H9 (cell line): ENCODE results near the gene PAAF1. TPM values are rescaled to one million over a fixed set of nuclear protein-coding genes. Genes with fewer than 3 reads are reported as not detected.

ENCODE experiments used
- DNase-seq: peaks from one replicate; pipeline ENCODE4 v3.0.0-alpha.2; 2017
- H2AFZ ChIP-seq: one replicate; pipeline ENCODE4 v1.6.1; 2013; ENCODE audit warnings: mild to moderate bottlenecking, low read length, control low read depth, moderate library complexity
- H2AK5ac ChIP-seq: 2 replicates; pipeline ENCODE4 v1.6.1; 2013; ENCODE audit warnings: low read length, control low read depth, mixed read lengths; ENCODE audit not compliant: insufficient read length
- H2BK120ac ChIP-seq: one replicate; pipeline ENCODE4 v1.6.1; 2013; ENCODE audit warnings: low read depth, mild to moderate bottlenecking, low read length, control low read depth, inconsistent platforms; ENCODE audit not compliant: poor library complexity, severe bottlenecking
- H2BK12ac ChIP-seq: 2 replicates; pipeline ENCODE4 v1.6.1; 2013; ENCODE audit warnings: low read length, control low read depth, mixed read lengths, low read depth; ENCODE audit not compliant: insufficient read length
- H2BK15ac ChIP-seq: 2 replicates; pipeline ENCODE4 v1.6.1; 2013; ENCODE audit warnings: low read depth, low read length, control low read depth
- H2BK20ac ChIP-seq: one replicate; pipeline ENCODE4 v1.6.1; 2013; ENCODE audit warnings: low read depth, mild to moderate bottlenecking, low read length, control low read depth, inconsistent platforms; ENCODE audit not compliant: poor library complexity, severe bottlenecking
- H2BK5ac ChIP-seq: 2 replicates; pipeline ENCODE4 v1.6.1; 2013; ENCODE audit warnings: low read length, control low read depth, mixed read lengths; ENCODE audit not compliant: insufficient read length
- H3K14ac ChIP-seq: 2 replicates; pipeline ENCODE4 v1.6.1; 2013; ENCODE audit warnings: low read length, control low read depth; ENCODE audit not compliant: insufficient read depth
- H3K18ac ChIP-seq: 2 replicates; pipeline ENCODE4 v1.6.1; 2013; ENCODE audit warnings: low read depth, mild to moderate bottlenecking, mixed read lengths, low read length, control low read depth; ENCODE audit not compliant: insufficient read length
- H3K23ac ChIP-seq: 2 replicates; pipeline ENCODE4 v1.6.1; 2013; ENCODE audit warnings: low read length, control low read depth, mixed read lengths, low read depth; ENCODE audit not compliant: insufficient read length
- H3K23me2 ChIP-seq: 2 replicates; pipeline ENCODE4 v1.6.1; 2013; ENCODE audit warnings: low read depth, mild to moderate bottlenecking, mixed read lengths, low read length, control low read depth; ENCODE audit not compliant: insufficient read length, poor library complexity, severe bottlenecking
- H3K27ac ChIP-seq: 2 replicates; pipeline ENCODE4 v1.5.1; 2013; ENCODE audit warnings: low read length, control low read depth, mixed read lengths, low read depth; ENCODE audit not compliant: insufficient read length
- H3K27me3 ChIP-seq: 2 replicates; pipeline ENCODE4 v1.6.1; 2013; ENCODE audit warnings: low read length, control low read depth, inconsistent platforms; ENCODE audit not compliant: insufficient read depth
- H3K4ac ChIP-seq: 2 replicates; pipeline ENCODE4 v1.6.1; 2013; ENCODE audit warnings: low read depth, mild to moderate bottlenecking, control low read depth, inconsistent platforms, low read length, moderate library complexity
- H3K4me1 ChIP-seq: 2 replicates; pipeline ENCODE4 v1.6.1; 2013; ENCODE audit warnings: low read length, control low read depth, inconsistent platforms; ENCODE audit not compliant: insufficient read depth
- H3K4me2 ChIP-seq: 2 replicates; pipeline ENCODE4 v1.6.1; 2013; ENCODE audit warnings: low read length, control low read depth, mixed read lengths; ENCODE audit not compliant: insufficient read length, insufficient read depth
- H3K56ac ChIP-seq: 2 replicates; pipeline ENCODE4 v1.6.1; 2013; ENCODE audit warnings: low read depth, mild to moderate bottlenecking, mixed read lengths, low read length, control low read depth; ENCODE audit not compliant: insufficient read length
- H3K79me1 ChIP-seq: 2 replicates; pipeline ENCODE4 v1.6.1; 2013; ENCODE audit warnings: low read depth, mild to moderate bottlenecking, moderate library complexity, low read length, control low read depth, inconsistent platforms; ENCODE audit not compliant: insufficient read depth, poor library complexity, severe bottlenecking
- H3K79me2 ChIP-seq: 2 replicates; pipeline ENCODE4 v1.6.1; 2013; ENCODE audit warnings: low read length, control low read depth, inconsistent platforms; ENCODE audit not compliant: insufficient read depth
- H3K9ac ChIP-seq: 2 replicates; pipeline ENCODE4 v1.6.1; 2013; ENCODE audit warnings: low read length, control low read depth, mixed read lengths; ENCODE audit not compliant: insufficient read length; ENCODE audit errors: extremely low read depth
- H3K9me3 ChIP-seq: one replicate; pipeline ENCODE4 v1.6.1; 2013; ENCODE audit warnings: low read depth, low read length, inconsistent platforms; ENCODE audit not compliant: control insufficient read depth
- H3T11ph ChIP-seq: one replicate; pipeline ENCODE4 v1.6.1; 2013; ENCODE audit warnings: mild to moderate bottlenecking, low read length, control low read depth, inconsistent platforms
- H4K20me1 ChIP-seq: one replicate; pipeline ENCODE4 v1.6.1; 2013; ENCODE audit not compliant: control insufficient read depth, insufficient read length, insufficient read depth
- H4K5ac ChIP-seq: 2 replicates; pipeline ENCODE4 v1.6.1; 2013; ENCODE audit warnings: low read depth, mild to moderate bottlenecking, mixed read lengths, low read length, control low read depth; ENCODE audit not compliant: insufficient read length
- H4K8ac ChIP-seq: replicated peaks from 2 replicates; pipeline ENCODE4 v1.6.1; 2013; ENCODE audit warnings: low read length, control low read depth, mixed read lengths, low read depth; ENCODE audit not compliant: insufficient read length
- H4K91ac ChIP-seq: 2 replicates; pipeline ENCODE4 v1.6.1; 2013; ENCODE audit warnings: low read depth, mild to moderate bottlenecking, moderate library complexity, mixed read lengths, low read length, control low read depth; ENCODE audit not compliant: insufficient read length
- H3K27ac Mint-ChIP-seq, 3 experiments: 2 replicates in 2 of 3; 3 replicates in 1 of 3; pipeline ENCODE4 v1.8.0; 2020 to 2021; ENCODE audit warnings: mixed read lengths in 3 of 3, mild to moderate bottlenecking in 1 of 3, moderate library complexity in 1 of 3
- H3K27me3 Mint-ChIP-seq: 2 replicates; pipeline ENCODE4 v1.8.0; 2021; ENCODE audit warnings: low read depth, mild to moderate bottlenecking, moderate library complexity, mixed read lengths
- H3K36me3 Mint-ChIP-seq, 3 experiments: 2 replicates in 2 of 3; 3 replicates in 1 of 3; pipeline ENCODE4 v1.8.0; 2020 to 2021; ENCODE audit warnings: low read depth in 3 of 3, mixed read lengths in 3 of 3; ENCODE audit not compliant: insufficient read depth in 1 of 3
- H3K4me1 Mint-ChIP-seq, 2 experiments: 2 replicates each; pipeline ENCODE4 v1.8.0; 2020; ENCODE audit warnings: mixed read lengths in 2 of 2
- H3K4me3 Mint-ChIP-seq, 2 experiments: 2 replicates in 1 of 2; 3 replicates in 1 of 2; pipeline ENCODE4 v1.8.0; 2020 to 2021; ENCODE audit warnings: mild to moderate bottlenecking in 2 of 2, mixed read lengths in 2 of 2, moderate library complexity in 1 of 2
- H3K9me3 Mint-ChIP-seq, 2 experiments: 2 replicates in 1 of 2; 3 replicates in 1 of 2; pipeline ENCODE4 v1.8.0; 2020; ENCODE audit warnings: mild to moderate bottlenecking in 2 of 2, mixed read lengths in 2 of 2, moderate library complexity in 1 of 2
- CTCF ChIP-seq: fragments of 200-600 bp; sonication (generic); conservative IDR thresholded peaks from 3 replicates; pipeline ENCODE4 v1.8.0; 2021; ENCODE audit warnings: antibody characterized with exemption, mild to moderate bottlenecking
- WGBS: extraction: QIAGEN DNeasy Blood & Tissue Kit; methylation state at CpG from one replicate; pipeline ENCODE4 v1.1.7; 2013; ENCODE audit warnings: missing lambda C conversion rate, low lambda C conversion rate, mixed read lengths; ENCODE audit not compliant: insufficient read length; ENCODE audit errors: extremely low coverage; 5-methylcytosine and 5-hydroxymethylcytosine counted together
- total RNA-seq: library from RNA; stranded (reverse); gene quantifications from 2 replicates; pipeline ENCODE4 v1.2.1, GENCODE V29; 2021

The PAAF1 gene
- total RNA-seq, 1 experiment from 2014 or later, result 24.3 TPM

GRCh38 chr11:73972187-73972586 is 95.4 kb downstream of the PAAF1 start:
- H3K4me1 ChIP-seq, result no peaks in the 10 kb centered on the region
- Mint-ChIP-seq H3K4me3 (no peak overlapping the region), H3K9me3 (no peaks in the 10 kb centered on the region), H3K27me3 (peaks cover 2% of the 10 kb centered on the region), H3K36me3 (peaks cover 25 to 36% (median 34%) of the 10 kb centered on the region in 3 experiments; a peak in 6 of 7 replicates), H3K27ac (no peak overlapping the region), H3K4me1 (peaks cover 0 to 5% of the 10 kb centered on the region in 2 experiments; a peak in 1 of 4 replicates)
- no peak overlapping the region for H4K5ac ChIP-seq
- no peak overlapping the region for H3K9ac ChIP-seq
- no peak overlapping the region for H3K18ac ChIP-seq
- no peaks in the 10 kb centered on the region for H3K79me2 ChIP-seq
- no peak overlapping the region for H2BK5ac ChIP-seq
- H3K27ac ChIP-seq, result no peak overlapping the region
- H2BK15ac ChIP-seq, result no peak overlapping the region
- H3K27me3 ChIP-seq, result no peaks in the 10 kb centered on the region
- no peak for TF ChIP-seq CTCF
- no peak for DNase-seq
- no peak overlapping the region for H3K56ac ChIP-seq
- no peak overlapping the region for H2AK5ac ChIP-seq
- H3K23ac ChIP-seq, result no peak overlapping the region
- WGBS, result no CpG with 5 or more reads among the region's 1 CpG
- H4K91ac ChIP-seq, result no peak overlapping the region
- H2BK12ac ChIP-seq, result no peak overlapping the region
- H2BK120ac ChIP-seq, result no peak overlapping the region
- H2AFZ ChIP-seq, result no peak overlapping the region
- no peak overlapping the region for H4K8ac ChIP-seq
- H3K14ac ChIP-seq, result no peak overlapping the region
- no peak overlapping the region for H3K4ac ChIP-seq
- H4K20me1 ChIP-seq, result no peaks in the 10 kb centered on the region
- no peak overlapping the region for H3T11ph ChIP-seq
- no peak overlapping the region for H3K4me2 ChIP-seq
- H3K79me1 ChIP-seq, result no peaks in the 10 kb centered on the region
- no peaks in the 10 kb centered on the region for H3K23me2 ChIP-seq
- no peak overlapping the region for H2BK20ac ChIP-seq
- H3K9me3 ChIP-seq, result no peaks in the 10 kb centered on the region
